ENCODE data around the gene RPRD1B. TPM values are rescaled to one million over a fixed set of nuclear protein-coding genes. Genes with fewer than 3 reads are reported as not detected.

RPRD1B gene
- total and polyA plus RNA-seq, 2 of the 13 experiments (the other 11 are each of a cell fraction or from before 2014, with no cell fraction given), result 31.1 to 41.5 TPM

GRCh38 chr20:38125157-38126056 is 91.9 kb downstream of the RPRD1B start (continued):
- TF ChIP-seq ISL2 (CRISPR knock-in tag; IDR thresholded peaks at IDR 0.05) (peak; percentile 47; the same call in 1 of the 2 replicates), TRIM22 (IDR thresholded peaks at IDR 0.05) (no peak), ZKSCAN1 (IDR thresholded peaks at IDR 0.05; ENCODE audit: low read length) (no peak; the same call in 1 of the 2 replicates), NFYB (CRISPR knock-in tag; IDR thresholded peaks at IDR 0.05) (no peak), ARID3A (IDR thresholded peaks at IDR 0.05; ENCODE audit: low read depth, low read length) (0 out of 2 replicates have a peak, but pooled peaks have one; percentile 31), TFAP4 (IDR thresholded peaks at IDR 0.05; ENCODE audit: borderline replicate concordance, low read depth) (peak; percentile 91), KDM6A (CRISPR knock-in tag; IDR thresholded peaks at IDR 0.05; ENCODE audit: low read depth) (no peak), TGIF2 (CRISPR knock-in tag; IDR thresholded peaks at IDR 0.05) (peak; percentile 19; the same call in 1 of the 2 replicates), ZNF619 (CRISPR knock-in tag; IDR thresholded peaks at IDR 0.05) (no peak), SMARCE1 (IDR thresholded peaks at IDR 0.05; ENCODE audit: borderline replicate concordance) (no peak), ZNF326 (CRISPR knock-in tag; IDR thresholded peaks at IDR 0.05; ENCODE audit: borderline replicate concordance) (no peak), PHF5A (CRISPR knock-in tag; IDR thresholded peaks at IDR 0.05; ENCODE audit: low read depth, unreplicated experiment) (no peak), THAP11 (CRISPR knock-in tag; IDR thresholded peaks at IDR 0.05) (peak; percentile 53), ZNF672 (CRISPR knock-in tag; IDR thresholded peaks at IDR 0.05) (no peak), MAZ (IDR thresholded peaks at IDR 0.05; ENCODE audit: borderline replicate concordance, low read depth, low read length) (no peak), MAZ (CRISPR knock-in tag; IDR thresholded peaks at IDR 0.05; ENCODE audit: low read depth) (peak; percentile 66), CAMTA2 (CRISPR knock-in tag; IDR thresholded peaks at IDR 0.05; ENCODE audit: borderline replicate concordance) (0 out of 2 replicates have a peak, but pooled peaks have one; percentile 6), ZFP41 (CRISPR knock-in tag; IDR thresholded peaks at IDR 0.05; ENCODE audit: borderline replicate concordance) (no peak), ZNF776 (CRISPR knock-in tag; IDR thresholded peaks at IDR 0.05) (no peak), PRDM4 (CRISPR knock-in tag; IDR thresholded peaks at IDR 0.05; ENCODE audit: borderline replicate concordance) (no peak), CEBPG (CRISPR knock-in tag; IDR thresholded peaks at IDR 0.05) (no peak; the same call in 1 of the 2 replicates), ZFP1 (CRISPR knock-in tag; IDR thresholded peaks at IDR 0.05) (peak; percentile 48; the same call in 1 of the 2 replicates), ZNF331 (CRISPR knock-in tag; IDR thresholded peaks at IDR 0.05) (peak; percentile 51)
